ENCODE results near the gene PKMYT1. TPM values are rescaled to one million over a fixed set of nuclear protein-coding genes. Genes with fewer than 3 reads are reported as not detected.

PKMYT1 gene
- total and polyA plus RNA-seq, 12 donors: 0.34 to 4.2 (median 0.71) TPM; not detected in 1

DNA sequence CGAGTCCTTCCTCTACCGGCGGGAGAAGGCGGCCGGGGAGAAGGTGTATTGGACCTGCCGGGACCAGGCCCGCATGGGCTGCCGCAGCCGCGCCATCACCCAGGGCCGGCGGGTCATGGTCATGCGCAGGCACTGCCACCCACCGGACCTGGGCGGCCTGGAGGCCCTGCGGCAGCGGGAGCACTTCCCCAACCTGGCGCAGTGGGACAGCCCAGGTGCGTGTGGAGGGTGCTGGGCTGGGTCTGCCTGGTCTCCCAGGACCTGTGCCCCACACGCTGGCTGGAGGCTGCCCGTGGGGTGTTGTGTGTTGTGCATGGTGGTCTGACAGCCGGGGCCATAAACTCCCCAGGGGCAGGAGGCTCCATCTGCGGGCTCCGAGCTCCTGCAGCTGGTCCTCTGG is 43.1 kb downstream of the PKMYT1 start:
- intact Hi-C loops (cut with DNase I): no loop called here
- Histone ChIP-seq H3K36me3 (peaks cover 0 to 99% (median 67%) of the 10 kb centered on the region in 9 donors), H3K27ac (no peak overlapping the region), H3K27me3 (no peaks in the 10 kb centered on the region), H3K4me1 (no peaks in the 10 kb centered on the region), H3K4me3 (no peak overlapping the region), H3K9me3 (no peaks in the 10 kb centered on the region)
- TF ChIP-seq, protein P1, sequence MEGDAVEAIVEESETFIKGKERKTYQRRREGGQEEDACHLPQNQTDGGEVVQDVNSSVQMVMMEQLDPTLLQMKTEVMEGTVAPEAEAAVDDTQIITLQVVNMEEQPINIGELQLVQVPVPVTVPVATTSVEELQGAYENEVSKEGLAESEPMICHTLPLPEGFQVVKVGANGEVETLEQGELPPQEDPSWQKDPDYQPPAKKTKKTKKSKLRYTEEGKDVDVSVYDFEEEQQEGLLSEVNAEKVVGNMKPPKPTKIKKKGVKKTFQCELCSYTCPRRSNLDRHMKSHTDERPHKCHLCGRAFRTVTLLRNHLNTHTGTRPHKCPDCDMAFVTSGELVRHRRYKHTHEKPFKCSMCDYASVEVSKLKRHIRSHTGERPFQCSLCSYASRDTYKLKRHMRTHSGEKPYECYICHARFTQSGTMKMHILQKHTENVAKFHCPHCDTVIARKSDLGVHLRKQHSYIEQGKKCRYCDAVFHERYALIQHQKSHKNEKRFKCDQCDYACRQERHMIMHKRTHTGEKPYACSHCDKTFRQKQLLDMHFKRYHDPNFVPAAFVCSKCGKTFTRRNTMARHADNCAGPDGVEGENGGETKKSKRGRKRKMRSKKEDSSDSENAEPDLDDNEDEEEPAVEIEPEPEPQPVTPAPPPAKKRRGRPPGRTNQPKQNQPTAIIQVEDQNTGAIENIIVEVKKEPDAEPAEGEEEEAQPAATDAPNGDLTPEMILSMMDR (IDR thresholded peaks at IDR 0.05): no peak
- peak in 1 of 8 donors; percentile 18 for ATAC-seq
- 93 to 95% methylated on average over 24 of the region's 24 CpGs for WGBS, 2 donors
- DNase-seq: no peak

DNA sequence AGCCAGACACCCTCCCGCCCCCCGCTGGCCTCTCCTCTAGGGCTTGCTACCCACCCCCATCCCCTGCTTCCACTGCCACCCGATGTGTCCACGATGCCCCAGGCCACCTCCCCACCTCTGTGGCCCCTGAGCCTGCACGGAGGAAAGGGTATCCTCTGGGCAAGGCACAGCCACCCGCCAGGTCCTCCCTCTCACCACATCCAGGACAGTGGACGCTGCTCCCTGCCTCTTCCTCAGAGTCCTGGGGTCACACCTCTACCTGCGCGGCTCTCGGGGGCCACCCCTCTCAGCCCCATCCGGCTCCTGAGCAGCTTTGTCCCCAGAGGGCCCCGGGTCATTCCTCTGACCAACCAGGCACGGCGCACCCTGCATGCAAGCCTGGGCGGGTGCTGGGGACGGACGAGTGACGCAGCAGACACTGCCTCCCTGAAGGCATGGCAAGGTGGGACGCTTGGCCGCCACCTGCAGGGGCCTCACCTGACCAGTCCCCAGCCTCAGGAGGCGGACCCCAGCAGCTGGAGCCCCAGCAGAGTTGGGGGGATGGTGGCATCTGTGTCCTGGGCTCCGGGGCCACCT is 43.7 kb downstream of the PKMYT1 start:
- intact Hi-C loops (cut with DNase I): no loop called here
- TF ChIP-seq, protein P1 (IDR thresholded peaks at IDR 0.05): no peak
- Histone ChIP-seq H3K4me3 (no peak overlapping the region), H3K9me3 (no peaks in the 10 kb centered on the region), H3K27me3 (no peaks in the 10 kb centered on the region), H3K27ac (no peak overlapping the region), H3K4me1 (no peaks in the 10 kb centered on the region), H3K36me3 (peaks cover 0 to 99% (median 67%) of the 10 kb centered on the region in 9 donors)
- 91 to 95% methylated on average over 22 of the region's 22 CpGs for WGBS, 2 donors
- ATAC-seq (no peak), DNase-seq (no peak)

DNA sequence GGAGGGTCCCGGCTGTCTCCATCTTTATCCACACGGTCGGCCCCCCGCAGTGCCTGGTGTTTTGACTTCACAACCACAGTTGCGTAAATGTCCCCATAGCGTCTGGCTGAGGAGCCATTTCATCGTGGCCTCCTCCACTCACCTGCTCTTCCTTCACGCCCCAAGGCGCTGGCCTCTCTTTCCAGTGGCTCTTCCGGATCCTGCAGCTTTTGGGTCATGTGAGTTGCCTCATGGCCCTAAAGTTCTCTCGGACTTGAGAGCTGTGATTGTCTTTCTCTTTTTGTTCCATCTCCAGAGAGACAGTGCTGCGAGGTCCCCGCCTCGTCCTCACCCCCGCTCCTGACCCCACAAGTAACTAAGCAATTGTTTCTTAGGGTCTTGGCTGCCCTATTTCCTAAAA is 45.8 kb downstream of the PKMYT1 start:
- Histone ChIP-seq H3K4me1 (no peaks in the 10 kb centered on the region), H3K27ac (no peak overlapping the region), H3K9me3 (no peaks in the 10 kb centered on the region), H3K27me3 (no peaks in the 10 kb centered on the region), H3K36me3 (peaks cover 0 to 99% (median 60%) of the 10 kb centered on the region in 9 donors), H3K4me3 (no peak overlapping the region)
- 86 to 88% methylated on average over 15 of the region's 15 CpGs for WGBS, 2 donors
- ATAC-seq (no peak), DNase-seq (no peak)
- TF ChIP-seq, protein P1 (IDR thresholded peaks at IDR 0.05): no peak
- intact Hi-C loops (cut with DNase I): no loop called here

DNA sequence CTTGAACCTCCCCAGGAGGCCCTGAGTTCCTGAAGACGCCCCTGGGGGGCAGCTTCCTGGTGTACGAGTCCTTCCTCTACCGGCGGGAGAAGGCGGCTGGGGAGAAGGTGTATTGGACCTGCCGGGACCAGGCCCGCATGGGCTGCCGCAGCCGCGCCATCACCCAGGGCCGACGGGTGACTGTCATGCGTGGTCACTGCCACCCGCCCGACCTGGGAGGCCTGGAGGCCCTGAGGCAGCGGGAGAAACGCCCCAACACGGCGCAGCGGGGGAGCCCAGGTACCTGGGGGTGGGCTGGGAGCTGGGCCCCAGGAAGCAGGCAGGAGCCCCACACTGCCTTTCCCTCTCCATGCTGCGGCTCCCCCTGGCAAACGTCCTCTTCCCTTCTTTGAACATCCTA is 46.5 kb downstream of the PKMYT1 start:
- intact Hi-C loops (cut with DNase I): no loop called here
- DNase-seq: no peak
- Histone ChIP-seq H3K27ac (no peak overlapping the region), H3K9me3 (no peaks in the 10 kb centered on the region), H3K27me3 (no peaks in the 10 kb centered on the region), H3K4me1 (no peaks in the 10 kb centered on the region), H3K36me3 (peaks cover 0 to 99% (median 52%) of the 10 kb centered on the region in 9 donors), H3K4me3 (no peak overlapping the region)
- TF ChIP-seq, protein P1 (IDR thresholded peaks at IDR 0.05): no peak
- 88 to 89% methylated on average over 22 of the region's 22 CpGs for WGBS, 2 donors
- ATAC-seq: peak in 1 of 8 donors; percentile 9

All from heart right ventricle (tissue), 16 donors.